GM19397 (cell line): ENCODE data around the gene SPP2.

Experiments
- ATAC-seq: cut with Tn5 transposase; IDR thresholded peaks from one replicate; pipeline ENCODE4 v1.9.1; 2021; ENCODE audit warnings: mild to moderate bottlenecking, moderate library complexity; ENCODE audit not compliant: unreplicated experiment

SPP2 gene

DNA sequence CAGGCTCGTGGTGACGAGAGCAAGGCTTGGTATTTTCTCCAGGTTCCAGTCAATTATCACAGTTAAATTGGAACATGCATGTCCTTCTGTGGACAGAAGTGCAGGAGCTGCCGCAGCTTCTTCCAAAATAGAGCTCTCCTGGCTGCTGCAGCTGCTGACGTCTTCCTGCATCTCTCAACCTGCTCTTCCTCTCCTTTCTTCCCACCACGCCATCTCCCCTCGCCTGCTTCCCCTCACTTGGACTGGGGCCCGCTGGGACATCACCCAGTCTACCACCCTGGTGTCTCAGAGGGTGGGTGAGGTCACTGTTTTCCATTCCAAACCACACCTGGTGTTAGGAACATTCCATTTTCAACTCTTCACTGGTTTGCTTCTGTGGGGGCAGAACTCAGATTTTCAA lies 41.4 kb downstream of the SPP2 start:
- ATAC-seq, result no peak

DNA sequence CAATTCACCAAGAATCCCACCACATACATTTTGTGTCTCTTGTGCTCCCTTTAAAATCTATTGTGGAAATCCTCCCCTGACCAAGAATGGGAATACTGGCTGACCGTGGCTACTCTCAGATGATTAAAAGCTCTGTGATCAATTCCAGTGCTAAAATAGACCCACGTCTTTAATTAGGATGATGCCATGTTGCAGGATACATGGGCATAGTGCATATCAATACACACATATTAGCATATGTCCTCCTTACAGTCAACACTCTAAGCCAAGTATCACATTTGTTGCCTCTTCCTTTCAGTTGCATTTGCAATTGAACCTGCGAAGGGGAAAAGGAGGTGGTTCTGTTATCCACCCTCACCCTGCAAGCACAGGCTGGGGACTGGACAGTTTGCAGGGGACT lies 41.8 kb downstream of the SPP2 start:
- ATAC-seq, result no peak

DNA sequence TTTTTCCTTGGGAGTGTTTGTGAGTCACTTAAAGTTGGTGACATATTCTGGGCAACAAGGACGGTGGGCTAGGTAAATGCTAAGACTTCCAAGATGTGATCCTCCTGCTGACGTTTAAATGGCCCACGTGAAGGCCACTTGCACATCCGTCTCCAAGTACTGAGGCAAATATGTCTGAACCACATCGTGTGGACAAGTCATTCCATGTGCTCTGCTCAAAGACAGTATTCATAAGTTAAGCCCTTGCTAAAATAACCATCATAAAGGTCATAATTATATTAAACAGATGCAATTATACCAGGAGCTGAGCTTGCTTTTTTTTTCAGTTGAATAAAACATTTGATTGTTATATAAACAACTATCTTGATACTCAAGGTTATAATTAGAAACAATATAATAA lies 44.8 kb downstream of the SPP2 start:
- no peak for ATAC-seq

DNA sequence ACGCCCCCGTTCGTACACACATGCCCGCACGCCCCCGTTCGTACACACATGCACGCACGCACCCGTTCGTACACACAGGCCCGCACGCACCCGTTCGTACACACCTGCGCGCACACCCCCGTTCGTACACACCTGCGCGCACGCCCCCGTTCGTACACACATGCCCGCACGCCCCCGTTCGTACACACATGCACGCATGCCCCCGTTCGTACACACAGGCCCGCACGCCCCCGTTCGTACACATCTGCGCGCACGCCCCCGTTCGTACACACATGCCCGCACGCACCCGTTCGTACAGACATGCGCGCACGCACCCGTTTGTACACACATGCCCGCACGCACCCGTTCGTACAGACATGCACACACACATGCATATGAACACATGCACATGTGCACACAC lies 45.7 kb downstream of the SPP2 start:
- ATAC-seq, result no peak

DNA sequence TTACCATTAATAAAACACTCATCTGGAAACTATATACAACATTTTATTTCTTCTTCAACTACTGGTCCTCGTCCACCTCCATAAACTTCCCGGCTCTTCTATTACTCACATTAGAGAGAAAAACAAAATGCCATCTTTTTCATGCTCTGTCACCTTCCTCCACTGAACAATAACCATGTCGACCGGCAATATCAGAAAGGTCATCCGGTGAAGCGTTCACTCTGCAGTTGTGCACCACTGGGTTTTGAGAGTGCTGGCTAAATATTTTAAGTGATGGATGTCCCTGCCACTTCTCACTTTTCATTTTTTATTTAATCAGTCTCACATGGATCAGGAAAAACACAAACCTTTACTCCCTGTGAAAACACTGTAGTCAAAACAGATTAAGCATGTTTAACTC lies 48.2 kb downstream of the SPP2 start:
- ATAC-seq, result no peak

DNA sequence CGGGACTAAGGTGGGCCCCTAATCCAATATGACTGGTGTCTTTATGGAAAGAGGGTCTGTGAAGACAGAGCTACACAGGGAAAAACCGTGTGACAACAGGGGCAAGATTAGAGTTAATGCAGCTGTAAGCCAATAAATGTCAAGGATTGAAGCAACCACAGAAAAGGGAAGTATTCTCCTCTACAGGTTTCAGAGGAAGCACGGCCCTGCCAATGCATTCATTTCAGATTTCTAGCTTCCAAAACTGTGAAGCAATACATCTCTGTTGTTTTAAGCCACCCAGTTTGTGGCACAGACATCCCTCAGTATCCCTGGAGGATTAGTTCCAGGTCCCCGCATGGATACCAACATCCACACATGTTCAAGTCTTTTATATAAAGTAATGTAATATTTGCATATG lies 48.8 kb downstream of the SPP2 start:
- no peak for ATAC-seq

DNA sequence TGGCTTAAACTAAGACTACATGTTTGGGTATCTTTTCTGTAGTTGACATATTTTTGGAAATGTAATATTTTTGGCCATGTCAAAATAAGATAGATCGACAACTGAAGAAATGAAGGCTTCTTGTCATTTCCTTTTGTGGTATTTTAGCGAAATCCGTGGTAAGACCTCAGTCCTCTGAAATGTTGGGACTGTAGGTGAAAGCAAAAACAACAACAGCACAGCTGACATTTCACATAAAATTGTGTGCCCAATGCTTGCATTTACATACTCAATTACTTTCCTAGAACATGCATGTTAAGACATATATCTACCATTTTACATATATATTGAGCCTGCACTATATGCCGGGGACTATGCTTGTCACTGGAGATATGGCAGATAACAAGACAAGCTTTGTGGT lies 50.2 kb downstream of the SPP2 start:
- ATAC-seq, result no peak

DNA sequence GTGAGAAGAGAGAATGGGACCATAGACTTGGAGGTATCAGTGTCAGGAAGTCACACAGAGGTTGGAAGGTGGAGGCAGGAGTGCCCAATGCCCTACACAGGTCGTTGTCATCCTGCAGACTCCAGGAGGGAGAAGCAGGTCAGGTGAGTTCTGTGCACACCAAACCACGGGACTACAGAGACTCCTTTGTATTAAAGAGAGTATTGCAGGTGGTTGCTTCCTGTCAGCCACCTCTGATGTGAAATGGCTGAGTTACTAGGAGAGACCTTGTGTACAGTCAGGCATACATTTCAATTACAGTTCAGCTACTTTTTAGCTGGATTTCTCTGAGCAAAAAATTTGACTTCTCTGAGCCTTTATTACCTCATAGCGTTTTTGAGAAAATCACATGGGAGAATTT lies 51.6 kb downstream of the SPP2 start:
- ATAC-seq, result no peak

DNA sequence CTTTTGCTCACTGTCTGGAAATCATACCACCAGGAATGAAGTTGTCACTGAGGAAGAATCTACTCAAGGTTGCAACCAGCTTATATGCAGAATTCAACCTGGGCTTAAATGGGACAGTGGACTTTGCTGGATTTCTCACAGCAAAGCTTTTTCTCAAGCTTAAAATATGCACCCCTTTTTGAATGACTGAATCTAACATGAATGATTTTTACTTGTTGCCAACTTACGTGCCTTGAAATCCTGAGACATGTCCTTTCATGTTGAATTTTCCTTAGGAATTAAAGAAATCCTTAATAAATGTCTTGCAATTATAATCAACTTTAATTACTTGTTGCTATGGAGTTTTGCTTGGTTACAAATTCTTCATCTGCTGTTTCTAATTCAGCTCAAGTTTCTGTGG lies 57.4 kb downstream of the SPP2 start:
- no peak for ATAC-seq

DNA sequence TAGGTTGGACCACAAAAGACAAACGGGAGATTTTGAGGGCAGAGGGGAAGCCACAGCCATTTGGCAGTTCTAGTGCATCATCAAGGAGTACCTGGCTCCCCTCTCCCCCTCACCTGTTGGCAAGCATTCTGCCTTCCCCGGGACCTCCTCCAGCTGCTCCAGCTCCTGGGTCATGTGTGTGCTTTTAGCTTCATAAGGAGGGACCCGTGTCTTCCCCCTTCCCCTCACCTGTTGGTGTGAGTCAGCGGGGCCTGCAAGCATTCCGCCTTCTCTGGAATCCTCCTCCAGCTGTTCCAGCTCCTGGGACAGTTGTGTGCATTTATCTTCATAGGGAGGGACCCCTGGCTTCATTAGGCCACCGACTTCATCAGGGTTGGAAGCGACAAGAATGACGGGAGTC lies 58.8 kb downstream of the SPP2 start:
- ATAC-seq, result no peak

DNA sequence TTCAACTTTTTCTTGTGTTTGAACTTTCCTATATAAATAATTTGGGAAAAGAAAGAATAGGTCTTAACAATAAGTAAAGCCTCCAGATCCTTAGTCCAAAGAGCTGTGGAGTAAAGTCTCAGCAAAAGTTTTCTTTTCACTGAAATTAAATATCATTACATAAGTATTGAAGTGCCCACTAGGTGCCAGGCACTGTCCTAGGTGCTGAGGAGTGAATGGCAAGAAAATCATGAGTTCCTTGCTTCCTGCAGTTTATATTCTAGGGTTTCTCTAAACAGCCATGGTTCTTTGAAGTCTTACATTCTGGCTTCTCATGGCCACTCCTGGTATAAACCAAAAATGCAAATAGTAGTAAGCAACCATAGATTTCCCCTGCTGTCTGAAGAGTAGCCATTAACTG lies 59.7 kb downstream of the SPP2 start:
- no peak for ATAC-seq

DNA sequence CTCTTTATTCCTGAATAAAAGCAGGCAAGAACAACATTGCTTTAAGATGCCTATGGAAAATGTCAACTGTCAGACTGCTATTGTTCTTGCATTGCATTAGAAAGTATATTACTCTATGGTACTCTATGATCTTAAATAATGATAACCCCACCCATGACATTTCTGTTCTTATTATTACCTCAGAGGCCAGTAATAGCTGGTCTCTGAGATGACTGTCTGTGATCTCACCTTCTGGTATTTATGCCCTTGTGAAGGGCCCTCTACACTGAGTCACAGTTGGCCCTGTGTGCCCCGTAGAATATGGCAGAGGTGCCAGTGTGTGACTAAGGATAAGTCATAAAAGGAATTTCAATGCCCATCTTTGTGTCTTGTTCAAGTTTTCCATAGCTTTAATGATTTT lies 61.0 kb downstream of the SPP2 start:
- ATAC-seq, result no peak

DNA sequence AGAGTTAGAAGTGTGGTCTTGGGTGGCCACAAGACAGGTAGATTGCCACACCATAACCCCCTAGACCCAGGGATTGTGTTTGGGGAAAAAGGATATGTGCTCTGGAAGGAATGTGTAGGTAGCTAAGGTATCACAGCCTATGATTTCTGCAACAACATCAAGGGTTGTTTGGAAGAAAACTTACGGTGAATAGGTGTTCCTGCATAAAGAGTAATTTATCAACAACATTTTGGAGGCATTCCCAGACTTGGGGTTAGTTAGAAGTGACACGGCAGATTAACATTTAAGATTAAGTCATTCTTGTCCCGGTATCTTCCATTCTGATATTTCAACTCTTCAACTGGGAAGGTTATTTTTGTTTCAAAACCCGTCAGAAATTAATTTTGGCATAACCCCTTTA lies 65.5 kb downstream of the SPP2 start:
- no peak for ATAC-seq

DNA sequence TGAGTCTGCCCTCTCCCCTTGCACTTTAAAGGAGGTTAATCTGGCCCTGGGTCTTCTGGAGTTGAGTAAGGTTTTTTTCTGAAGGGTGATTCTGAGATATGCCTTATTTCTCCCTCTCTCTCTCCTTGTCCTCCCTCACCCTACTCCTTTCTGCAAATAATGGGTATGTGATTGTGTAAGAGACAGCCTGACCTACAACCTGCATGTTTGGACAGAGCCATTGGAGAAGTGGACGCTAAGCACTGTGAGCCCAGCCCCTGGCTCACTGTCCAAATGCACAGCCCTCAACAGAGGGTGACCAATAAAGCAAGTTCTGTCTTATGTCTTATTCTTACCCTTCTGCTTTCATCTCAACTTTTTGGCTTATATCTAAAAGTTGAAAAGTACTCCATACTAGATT lies 71.5 kb downstream of the SPP2 start:
- no peak for ATAC-seq

DNA sequence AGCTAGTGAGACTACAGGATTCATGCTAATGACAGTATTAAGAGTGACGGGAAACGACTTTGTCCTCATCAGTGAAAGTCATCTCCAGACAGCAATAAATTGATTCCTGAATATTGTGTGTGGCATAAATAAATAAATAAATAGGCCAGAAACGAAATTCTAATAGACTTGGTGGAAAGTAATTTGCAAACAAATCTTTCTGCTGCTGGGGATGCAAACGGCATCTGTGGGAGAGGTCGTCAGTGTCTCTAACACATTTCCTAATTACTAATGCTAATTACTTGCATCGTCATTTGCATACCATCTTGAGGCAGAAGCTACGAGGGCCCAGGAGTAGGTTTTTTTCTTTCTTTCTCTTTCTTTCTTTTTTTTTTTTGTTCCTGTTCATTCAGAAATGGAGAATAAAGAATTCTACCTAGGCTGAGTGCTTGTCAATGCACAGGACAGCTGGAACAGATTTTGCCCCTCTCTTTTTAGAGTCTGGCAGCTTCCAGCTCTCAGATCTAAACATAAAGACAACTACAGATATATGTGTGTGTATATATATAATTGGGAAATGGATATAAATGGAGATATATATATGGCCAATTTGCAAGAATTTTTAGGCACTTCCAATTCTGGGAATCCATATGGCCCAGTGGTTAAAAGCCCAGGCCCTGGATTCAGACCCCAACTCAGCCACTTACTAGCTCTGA lies 75.1 kb downstream of the SPP2 start:
- no peak for ATAC-seq

DNA sequence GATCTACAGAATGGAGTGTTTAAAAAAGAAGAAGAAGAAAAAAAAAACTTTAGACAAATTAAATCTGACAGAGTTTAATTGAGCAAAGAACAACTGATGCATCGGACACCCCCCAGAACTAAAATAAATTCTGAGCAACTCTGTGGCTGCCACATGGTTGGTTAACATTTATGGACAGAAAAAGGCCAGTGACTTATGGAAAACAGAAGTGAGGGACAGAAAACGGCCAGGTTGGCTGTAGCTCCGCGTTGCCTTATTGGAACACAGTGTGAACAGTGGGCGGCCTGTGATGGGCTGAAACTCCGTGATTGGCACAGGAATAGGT lies 75.6 kb downstream of the SPP2 start:
- ATAC-seq, result no peak
